Measurements from ENCODE around the gene TMEM240. TPM values are rescaled to one million over a fixed set of nuclear protein-coding genes. Genes with fewer than 3 reads are reported as not detected.

Gene TMEM240
- total and polyA plus RNA-seq, 4 donors, result 0.14 to 0.33 (median 0.33) TPM; not detected in 1

DNA sequence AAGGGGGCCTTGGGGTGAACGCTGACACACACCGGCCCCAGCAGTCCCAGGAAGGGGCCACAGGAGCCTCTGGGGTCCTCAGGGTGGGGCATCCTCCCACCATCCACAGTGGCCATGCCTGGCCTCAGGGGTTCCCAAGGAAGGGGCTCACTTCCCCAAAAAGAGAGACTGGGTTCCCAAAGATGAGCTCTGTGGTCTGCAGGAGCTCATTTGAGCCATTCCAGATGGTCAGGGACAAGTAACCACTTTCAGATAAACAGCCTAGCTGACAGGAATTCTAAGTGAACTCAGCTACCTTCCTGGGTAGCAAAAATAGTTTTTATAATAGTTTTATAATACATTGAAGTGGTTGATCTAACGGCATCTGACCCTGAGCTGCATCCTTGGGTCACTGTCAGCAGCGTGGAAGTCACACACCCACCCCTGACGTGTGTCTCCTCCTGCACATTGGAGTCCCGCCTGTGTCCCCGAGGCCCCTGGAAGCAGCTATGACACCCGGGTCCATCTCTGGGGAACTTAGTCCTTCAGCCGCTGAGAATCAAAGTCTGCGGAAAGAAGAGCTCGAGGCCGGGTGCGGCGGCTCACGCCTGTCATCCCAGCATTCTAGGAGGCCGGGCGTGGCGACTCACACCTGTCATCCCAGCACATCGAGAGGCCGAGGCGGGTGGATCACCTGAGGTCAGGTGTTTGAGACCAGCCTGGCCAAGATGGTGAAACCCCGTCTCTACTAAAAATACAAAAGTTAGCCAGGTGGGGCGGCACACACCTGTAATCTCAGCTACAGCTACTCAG lies 5.7 kb upstream of the TMEM240 start:
- Histone ChIP-seq H3K4me3 (ENCODE audit: low read depth in 1 of 3, low read length in 3 of 3) (no peak overlapping the region), H3K9ac (ENCODE audit: low read depth in 1 of 2, low read length in 2 of 2) (no peak overlapping the region), H3K27me3 (ENCODE audit: control insufficient read depth in 4 of 4, insufficient read depth in 4 of 4, low read length in 3 of 4) (no peaks in the 10 kb centered on the region), H3K36me3 (ENCODE audit: control insufficient read depth in 4 of 4, insufficient read depth in 3 of 4, low read depth in 1 of 4, low read length in 3 of 4) (peaks cover 0 to 17% (median 3%) of the 10 kb centered on the region in 4 donors), H3K27ac (ENCODE audit: low read depth in 1 of 2, low read length in 2 of 2) (no peak overlapping the region), H3K9me3 (ENCODE audit: control insufficient read depth in 4 of 4, low read length in 3 of 4) (no peaks in the 10 kb centered on the region), H3K4me1 (ENCODE audit: control insufficient read depth in 4 of 4, insufficient read depth in 4 of 4, low read length in 3 of 4) (peaks cover 0 to 14% (median 1%) of the 10 kb centered on the region in 4 donors)
- no peak for TF ChIP-seq REST (IDR thresholded peaks at IDR 0.05)
- TF ChIP-seq, protein P1, sequence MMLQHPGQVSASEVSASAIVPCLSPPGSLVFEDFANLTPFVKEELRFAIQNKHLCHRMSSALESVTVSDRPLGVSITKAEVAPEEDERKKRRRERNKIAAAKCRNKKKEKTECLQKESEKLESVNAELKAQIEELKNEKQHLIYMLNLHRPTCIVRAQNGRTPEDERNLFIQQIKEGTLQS (IDR thresholded peaks at IDR 0.05), result no peak
- no peak for TF ChIP-seq HNF4A (conservative IDR thresholded peaks at IDR 0.05)
- TF ChIP-seq NR2F2 (IDR thresholded peaks at IDR 0.05), result no peak
- no peak for DNase-seq (ENCODE audit: low spot score)
- 94% methylated on average over 23 of the region's 23 CpGs for WGBS

DNA sequence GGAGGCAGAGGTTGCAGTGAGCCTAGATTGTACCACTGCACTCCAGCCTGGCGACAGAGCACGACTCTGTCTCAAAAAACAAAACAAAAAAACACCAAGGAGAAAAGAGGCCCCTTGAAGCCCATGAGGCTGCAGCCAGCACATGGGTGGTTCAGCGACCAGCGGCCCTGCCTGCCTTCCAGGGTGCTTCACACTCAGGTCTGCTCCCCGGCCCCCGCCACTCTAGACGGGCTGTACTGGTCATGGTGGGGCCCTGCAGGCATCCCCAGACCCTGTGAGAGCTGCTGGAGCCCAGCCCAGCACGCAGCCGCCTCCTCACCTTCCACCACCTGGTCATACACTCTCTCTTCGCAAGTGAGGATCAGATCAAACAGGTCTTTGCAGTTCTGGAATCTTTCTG lies 4.1 kb upstream of the TMEM240 start:
- peaks cover 0 to 17% (median 4%) of the 10 kb centered on the region in 4 donors for H3K36me3 ChIP-seq (ENCODE audit: control insufficient read depth in 4 of 4, insufficient read depth in 3 of 4, low read depth in 1 of 4, low read length in 3 of 4)
- no peak overlapping the region for H3K4me3 ChIP-seq (ENCODE audit: low read depth in 1 of 3, low read length in 3 of 3)
- H3K27ac ChIP-seq (ENCODE audit: low read depth in 1 of 2, low read length in 2 of 2), result no peak overlapping the region
- no peak for DNase-seq (ENCODE audit: low spot score)
- 95% methylated on average over 10 of the region's 10 CpGs for WGBS
- no peaks in the 10 kb centered on the region for H3K27me3 ChIP-seq (ENCODE audit: control insufficient read depth in 4 of 4, insufficient read depth in 4 of 4, low read length in 3 of 4)
- H3K9me3 ChIP-seq (ENCODE audit: control insufficient read depth in 4 of 4, low read length in 3 of 4), result no peaks in the 10 kb centered on the region
- H3K9ac ChIP-seq (ENCODE audit: low read depth in 1 of 2, low read length in 2 of 2), result no peak overlapping the region
- TF ChIP-seq REST (IDR thresholded peaks at IDR 0.05) (no peak), HNF4G (IDR thresholded peaks at IDR 0.05) (no peak), ZBTB33 (IDR thresholded peaks at IDR 0.05) (no peak), TAF1 (conservative IDR thresholded peaks at IDR 0.05) (no peak), YY1 (IDR thresholded peaks at IDR 0.05) (no peak), HNF4A (conservative IDR thresholded peaks at IDR 0.05) (no peak), FOXA1 (IDR thresholded peaks at IDR 0.05) (no peak)
- peaks cover 0 to 20% (median 7%) of the 10 kb centered on the region in 4 donors for H3K4me1 ChIP-seq (ENCODE audit: control insufficient read depth in 4 of 4, insufficient read depth in 4 of 4, low read length in 3 of 4)

Measured in liver (tissue), 9 donors.